ENCODE data around the gene UBE2I.

Gene UBE2I

GRCh38 chr16:1316033-1316405 is 6.6 kb downstream of the UBE2I start:
- TF ChIP-seq, protein P1, sequence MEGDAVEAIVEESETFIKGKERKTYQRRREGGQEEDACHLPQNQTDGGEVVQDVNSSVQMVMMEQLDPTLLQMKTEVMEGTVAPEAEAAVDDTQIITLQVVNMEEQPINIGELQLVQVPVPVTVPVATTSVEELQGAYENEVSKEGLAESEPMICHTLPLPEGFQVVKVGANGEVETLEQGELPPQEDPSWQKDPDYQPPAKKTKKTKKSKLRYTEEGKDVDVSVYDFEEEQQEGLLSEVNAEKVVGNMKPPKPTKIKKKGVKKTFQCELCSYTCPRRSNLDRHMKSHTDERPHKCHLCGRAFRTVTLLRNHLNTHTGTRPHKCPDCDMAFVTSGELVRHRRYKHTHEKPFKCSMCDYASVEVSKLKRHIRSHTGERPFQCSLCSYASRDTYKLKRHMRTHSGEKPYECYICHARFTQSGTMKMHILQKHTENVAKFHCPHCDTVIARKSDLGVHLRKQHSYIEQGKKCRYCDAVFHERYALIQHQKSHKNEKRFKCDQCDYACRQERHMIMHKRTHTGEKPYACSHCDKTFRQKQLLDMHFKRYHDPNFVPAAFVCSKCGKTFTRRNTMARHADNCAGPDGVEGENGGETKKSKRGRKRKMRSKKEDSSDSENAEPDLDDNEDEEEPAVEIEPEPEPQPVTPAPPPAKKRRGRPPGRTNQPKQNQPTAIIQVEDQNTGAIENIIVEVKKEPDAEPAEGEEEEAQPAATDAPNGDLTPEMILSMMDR (IDR thresholded peaks at IDR 0.05; ENCODE audit: low read depth, low read length) = no peak
- no peak for DNase-seq (ENCODE audit: extremely low read depth, low read depth)

DNA sequence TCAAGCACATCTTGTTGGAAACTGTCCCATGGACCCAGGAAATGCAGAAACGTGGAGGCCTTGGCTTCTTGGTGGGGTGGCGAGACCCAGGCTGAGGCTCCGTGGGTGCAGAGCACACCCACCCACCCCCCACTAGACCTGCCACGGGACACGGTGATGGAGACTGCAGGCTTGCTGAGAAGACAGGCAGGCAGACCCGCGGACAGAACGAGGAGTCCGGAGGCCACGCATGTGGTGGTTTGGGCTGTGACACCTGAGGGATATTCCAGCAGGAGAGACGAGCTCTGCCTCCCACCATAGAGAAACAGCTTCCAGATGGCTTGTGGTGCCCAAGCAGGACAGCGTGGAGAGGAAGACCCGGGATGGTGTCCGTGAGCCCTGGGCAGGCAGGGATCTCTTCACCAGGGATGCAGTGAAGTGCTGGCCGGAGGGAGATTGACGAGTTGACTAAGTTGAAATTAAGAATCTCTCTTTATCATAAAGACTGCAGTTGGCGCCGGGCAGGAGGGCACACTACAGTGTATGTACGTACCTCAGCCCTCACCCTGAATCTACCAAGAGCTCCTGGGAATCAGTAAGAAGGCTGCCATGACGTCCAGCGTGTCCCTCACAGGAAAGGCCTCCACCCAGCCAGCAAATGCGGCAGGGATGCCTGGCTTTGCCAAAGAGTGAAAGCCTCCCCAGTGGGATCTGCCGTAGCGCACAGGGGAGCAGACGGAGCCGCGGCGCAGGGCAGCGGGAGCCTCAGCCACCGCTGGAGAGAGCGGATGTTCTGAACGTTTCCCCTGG is 8.2 kb downstream of the UBE2I start:
- TF ChIP-seq, protein P1 (IDR thresholded peaks at IDR 0.05; ENCODE audit: low read depth, low read length) = no peak
- no peak for DNase-seq (ENCODE audit: extremely low read depth, low read depth)

DNA sequence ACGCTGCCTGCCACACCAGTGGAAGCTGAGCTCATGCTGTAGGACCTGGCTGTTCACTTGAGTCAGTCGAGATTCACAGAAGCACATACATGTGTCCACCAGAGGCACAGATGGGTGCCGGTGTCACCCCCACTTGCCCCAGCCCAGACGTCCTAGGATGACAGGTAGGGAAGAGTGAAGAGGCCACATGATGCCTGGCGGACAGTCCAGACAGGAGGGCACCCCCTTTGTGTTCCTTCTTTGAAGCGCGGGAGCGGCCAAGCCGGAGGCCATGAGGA is 8.8 kb downstream of the UBE2I start:
- no peak for DNase-seq (ENCODE audit: extremely low read depth, low read depth)
- TF ChIP-seq, protein P1 (IDR thresholded peaks at IDR 0.05; ENCODE audit: low read depth, low read length) = no peak

GRCh38 chr16:1319041-1319440 is 9.6 kb downstream of the UBE2I start:
- TF ChIP-seq, protein P1 (IDR thresholded peaks at IDR 0.05; ENCODE audit: low read depth, low read length) = no peak
- no peak for DNase-seq (ENCODE audit: extremely low read depth, low read depth)

GRCh38 chr16:1320097-1320496 is 10.7 kb downstream of the UBE2I start:
- TF ChIP-seq, protein P1 (IDR thresholded peaks at IDR 0.05; ENCODE audit: low read depth, low read length) = no peak
- DNase-seq (ENCODE audit: extremely low read depth, low read depth) = no peak

- TF ChIP-seq, protein P1 (IDR thresholded peaks at IDR 0.05; ENCODE audit: low read depth, low read length) = no peak
- DNase-seq (ENCODE audit: extremely low read depth, low read depth) = no peak
Observed at GRCh38 chr16:1320658-1321240, 11.3 kb downstream of the UBE2I start.

DNA sequence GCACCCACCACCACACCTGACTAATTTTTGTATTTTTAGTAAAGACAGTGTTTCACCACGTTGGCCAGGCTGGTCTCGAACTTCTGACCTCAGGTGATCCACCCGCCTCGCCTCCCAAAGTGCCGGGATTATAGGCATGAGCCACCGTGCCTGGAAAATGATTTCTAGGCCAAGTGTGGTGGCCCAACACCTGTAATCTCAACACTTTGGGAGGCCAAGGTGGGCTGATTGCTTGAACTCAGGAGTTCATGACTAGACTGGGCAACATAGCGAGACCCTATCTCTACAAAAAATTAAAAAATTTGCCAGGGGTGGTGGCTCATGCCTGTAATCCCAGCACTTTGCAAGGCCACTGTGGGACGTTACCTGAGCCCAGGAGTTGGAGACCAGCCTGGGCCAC is 13.0 kb downstream of the UBE2I start:
- TF ChIP-seq, protein P1 (IDR thresholded peaks at IDR 0.05; ENCODE audit: low read depth, low read length) = no peak
- no peak for DNase-seq (ENCODE audit: extremely low read depth, low read depth)

All from AG09319 (cell line).